Pancreas (tissue), 10 donors: ENCODE measurements around the gene HIP1R. TPM values are rescaled to one million over a fixed set of nuclear protein-coding genes. Genes with fewer than 3 reads are reported as not detected.
A peak's percentile ranks its signal among the peaks of the same experiment; 100 is the strongest.

ENCODE experiments used
- ATAC-seq, 4 donors: fragments of 200-7000 bp; cut with Tn5 transposase; one replicate each; pipeline versions ENCODE4 v1.8.0 to v1.9.1; 2020; ENCODE audit warnings: mild to moderate bottlenecking in 4 of 4, moderate library complexity in 4 of 4
- DNase-seq, 6 donors: peaks; one replicate each; pipeline ENCODE4 v3.0.0-alpha.2; 2020
- FAIRE-seq: peaks from 2 replicates; lab custom pipeline; 2012; peaks lifted over from hg19 to GRCh38; lab: Jason Lieb, UNC
- H3K27ac ChIP-seq, 4 donors: fragments of 200-600 bp; sonication (generic); 1 replicate in 3 of 4; 2 replicates in 1 of 4; pipeline versions ENCODE4 v1.5.0 to v1.8.0; 2020
- H3K27me3 ChIP-seq, 4 donors: fragments of 200-600 bp; one replicate each; pipeline ENCODE4 v1.8.0; 2021
- H3K36me3 ChIP-seq, 3 donors: fragments of 200-600 bp; sonication (generic) in 1 of 3; one replicate each; pipeline versions ENCODE4 v1.5.0 to v1.8.0; 2020 to 2021
- H3K4me1 ChIP-seq, 3 donors: fragments of 200-600 bp; one replicate each; pipeline ENCODE4 v1.8.0; 2021
- H3K4me3 ChIP-seq, 4 donors: fragments of 200-600 bp; sonication (generic) in 2 of 4; one replicate each; pipeline versions ENCODE4 v1.5.0 to v1.8.0; 2020 to 2021
- H3K9me3 ChIP-seq, 4 donors: fragments of 200-600 bp; one replicate each; pipeline ENCODE4 v1.8.0; 2021
- WGBS, 2 donors: extraction: QIAGEN DNeasy Blood & Tissue Kit; methylation state at CpG; one replicate each; pipeline ENCODE4 v1.1.7; 2013; 5-methylcytosine and 5-hydroxymethylcytosine counted together
- intact Hi-C, 3 donors: fragments of 100-400 bp; cut with DNase I; formaldehyde crosslinking; loops; one replicate each; pipeline versions ENCODE4 v1.11.1 to v1.14.2; 2022
- polyA plus RNA-seq, 2 donors: library from polyadenylated mRNA; stranded (reverse); fragments of 200-250 nt; gene quantifications; one replicate each; pipeline ENCODE4 v1.2.3, GENCODE V29; 2013
- total RNA-seq, 6 donors: library from RNA; stranded (reverse); fragmentation: NEBNext Ultra II Directional in 4 of 6; extraction: Animal tissue kit (Norgen Biotek cat#: 25700) in 4 of 6; gene quantifications; one replicate each; pipeline versions ENCODE4 v1.2.1 to v1.2.4, GENCODE V29; 2021 to 2023
- TF ChIP-seq, protein P1 (sequence below), 4 donors: fragments of 200-600 bp; sonication (generic) in 3 of 4; IDR thresholded peaks; one replicate each; pipeline versions ENCODE4 v1.5.0 to v1.8.0; 2021; ENCODE audit warnings: antibody characterized with exemption in 4 of 4
- donor health status: healthy with polysubstance abuse.
- donor health status: DM: no; HTN: no; CAD: no; lungs with moderate emphysema.
- donor health status: DM: no; HTN: no; CAD: no.
- donor health status: control.
- donor health status: control.
- donor health status: Bipolar disorder and iron deficiency.
- donor health status: DM: yes; HTN: yes; CAD: no.
- donor health status: DM: no; HTN: no; CAD: no.
- donor health status: DM: no; HTN: no; CAD: no.
- donor health status: DM: yes; HTN: yes; CAD: no.

The HIP1R gene
- total and polyA plus RNA-seq, 8 donors, result 41.0 to 206 (median 50.8) TPM

DNA sequence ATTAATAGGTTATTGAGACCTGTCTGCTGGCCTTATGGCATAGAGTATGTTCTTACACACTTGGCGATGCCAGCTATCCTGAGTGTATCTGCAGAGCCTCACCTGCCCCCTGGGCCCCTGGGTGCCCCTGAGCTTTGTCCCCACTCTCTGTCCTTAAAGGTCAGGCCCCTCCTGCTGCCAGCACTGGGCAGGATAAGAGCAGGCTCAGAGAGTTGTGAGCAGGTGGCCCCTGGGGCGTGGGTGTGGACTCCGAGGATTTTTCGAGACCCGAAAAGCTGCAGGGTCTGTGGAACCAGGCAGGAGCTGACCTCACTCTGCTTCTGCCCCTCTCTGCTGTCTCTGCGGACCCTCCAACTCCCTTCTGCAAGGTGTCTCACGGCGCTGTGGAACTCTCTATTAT lies 8.2 kb downstream of the HIP1R start:
- Histone ChIP-seq H3K27ac (peak overlapping the region in 2 of 4 donors; percentile 88 to 93), H3K36me3 (peaks cover 0 to 2% (median 0%) of the 10 kb centered on the region in 3 donors), H3K27me3 (no peaks in the 10 kb centered on the region), H3K9me3 (no peaks in the 10 kb centered on the region), H3K4me1 (peaks cover 36 to 56% (median 48%) of the 10 kb centered on the region in 3 donors), H3K4me3 (no peak overlapping the region)
- ATAC-seq, result no peak
- intact Hi-C loops, result loop anchor here in 1 of 3 donors (10.0 kb wide), 1 partner anchor 49 kb away; no protein-coding TSS in a partner anchor
- TF ChIP-seq, protein P1, sequence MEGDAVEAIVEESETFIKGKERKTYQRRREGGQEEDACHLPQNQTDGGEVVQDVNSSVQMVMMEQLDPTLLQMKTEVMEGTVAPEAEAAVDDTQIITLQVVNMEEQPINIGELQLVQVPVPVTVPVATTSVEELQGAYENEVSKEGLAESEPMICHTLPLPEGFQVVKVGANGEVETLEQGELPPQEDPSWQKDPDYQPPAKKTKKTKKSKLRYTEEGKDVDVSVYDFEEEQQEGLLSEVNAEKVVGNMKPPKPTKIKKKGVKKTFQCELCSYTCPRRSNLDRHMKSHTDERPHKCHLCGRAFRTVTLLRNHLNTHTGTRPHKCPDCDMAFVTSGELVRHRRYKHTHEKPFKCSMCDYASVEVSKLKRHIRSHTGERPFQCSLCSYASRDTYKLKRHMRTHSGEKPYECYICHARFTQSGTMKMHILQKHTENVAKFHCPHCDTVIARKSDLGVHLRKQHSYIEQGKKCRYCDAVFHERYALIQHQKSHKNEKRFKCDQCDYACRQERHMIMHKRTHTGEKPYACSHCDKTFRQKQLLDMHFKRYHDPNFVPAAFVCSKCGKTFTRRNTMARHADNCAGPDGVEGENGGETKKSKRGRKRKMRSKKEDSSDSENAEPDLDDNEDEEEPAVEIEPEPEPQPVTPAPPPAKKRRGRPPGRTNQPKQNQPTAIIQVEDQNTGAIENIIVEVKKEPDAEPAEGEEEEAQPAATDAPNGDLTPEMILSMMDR (IDR thresholded peaks at IDR 0.05), result no peak
- peak in 1 of 6 donors; percentile 45 for DNase-seq
- 90% methylated on average over 8 of the region's 8 CpGs for WGBS, 2 donors
- FAIRE-seq, result no peak

DNA sequence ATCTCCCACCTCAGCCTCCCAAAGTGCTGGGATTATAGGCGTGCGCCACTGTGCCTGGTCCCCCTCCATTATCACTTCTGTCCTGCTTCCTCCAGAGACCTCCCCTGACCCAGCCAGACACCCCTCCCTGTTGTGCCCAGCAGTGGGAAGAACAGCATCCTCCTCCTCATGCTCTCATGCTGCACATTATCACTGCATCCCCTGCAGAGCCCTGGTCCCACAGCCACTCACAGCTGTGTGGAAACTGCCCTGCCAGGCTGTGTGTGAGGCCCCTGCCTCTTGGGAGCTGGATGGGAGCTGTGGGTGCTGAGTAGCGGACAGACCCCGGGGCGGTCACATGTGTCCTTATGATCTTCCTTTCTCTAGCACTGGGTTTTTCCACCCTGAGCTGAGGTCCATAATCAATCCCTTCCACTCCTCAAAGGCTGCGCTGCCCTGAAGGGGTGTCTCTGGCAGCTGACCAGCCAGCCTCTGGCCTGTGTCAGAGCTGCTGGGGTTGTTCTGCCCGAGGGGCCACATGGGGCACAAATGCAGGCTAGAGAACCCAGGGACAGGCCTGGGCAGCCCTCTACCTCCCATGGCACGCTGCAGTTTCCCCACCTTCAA lies 9.2 kb downstream of the HIP1R start:
- DNase-seq (peak in 1 of 6 donors; percentile 32), FAIRE-seq (no peak), ATAC-seq (no peak)
- Histone ChIP-seq H3K4me1 (peaks cover 28 to 47% (median 39%) of the 10 kb centered on the region in 3 donors), H3K27ac (peak overlapping the region in 1 of 4 donors; percentile 11), H3K4me3 (no peak overlapping the region), H3K27me3 (no peaks in the 10 kb centered on the region), H3K9me3 (no peaks in the 10 kb centered on the region), H3K36me3 (peaks cover 0 to 11% (median 0%) of the 10 kb centered on the region in 3 donors)
- 84 to 87% methylated on average over 8 of the region's 8 CpGs for WGBS, 2 donors
- intact Hi-C loops, result loop anchor here in 1 of 3 donors (10.0 kb wide), 1 partner anchor 50 kb away; no protein-coding TSS in a partner anchor
- TF ChIP-seq, protein P1 (IDR thresholded peaks at IDR 0.05), result no peak

- Histone ChIP-seq H3K4me3 (no peak overlapping the region), H3K27ac (peak overlapping the region in 1 of 4 donors; percentile 11), H3K36me3 (peaks cover 0 to 17% (median 0%) of the 10 kb centered on the region in 3 donors), H3K27me3 (no peaks in the 10 kb centered on the region), H3K9me3 (no peaks in the 10 kb centered on the region), H3K4me1 (peaks cover 21 to 40% (median 33%) of the 10 kb centered on the region in 3 donors)
- DNase-seq (peak in 4 of 6 donors; percentile 36 to 71 (median 58)), ATAC-seq (peak in 1 of 4 donors; percentile 3), FAIRE-seq (no peak)
- 75 to 76% methylated on average over 29 to 30 of the region's 30 CpGs for WGBS, 2 donors
- intact Hi-C loops, result loop anchor here in 1 of 3 donors (10.0 kb wide), 1 partner anchor 50 kb away; no protein-coding TSS in a partner anchor
- TF ChIP-seq, protein P1 (IDR thresholded peaks at IDR 0.05), result no peak
These were observed 10.0 kb downstream of the HIP1R start for GRCh38 chr12:122845041-122845864.

DNA sequence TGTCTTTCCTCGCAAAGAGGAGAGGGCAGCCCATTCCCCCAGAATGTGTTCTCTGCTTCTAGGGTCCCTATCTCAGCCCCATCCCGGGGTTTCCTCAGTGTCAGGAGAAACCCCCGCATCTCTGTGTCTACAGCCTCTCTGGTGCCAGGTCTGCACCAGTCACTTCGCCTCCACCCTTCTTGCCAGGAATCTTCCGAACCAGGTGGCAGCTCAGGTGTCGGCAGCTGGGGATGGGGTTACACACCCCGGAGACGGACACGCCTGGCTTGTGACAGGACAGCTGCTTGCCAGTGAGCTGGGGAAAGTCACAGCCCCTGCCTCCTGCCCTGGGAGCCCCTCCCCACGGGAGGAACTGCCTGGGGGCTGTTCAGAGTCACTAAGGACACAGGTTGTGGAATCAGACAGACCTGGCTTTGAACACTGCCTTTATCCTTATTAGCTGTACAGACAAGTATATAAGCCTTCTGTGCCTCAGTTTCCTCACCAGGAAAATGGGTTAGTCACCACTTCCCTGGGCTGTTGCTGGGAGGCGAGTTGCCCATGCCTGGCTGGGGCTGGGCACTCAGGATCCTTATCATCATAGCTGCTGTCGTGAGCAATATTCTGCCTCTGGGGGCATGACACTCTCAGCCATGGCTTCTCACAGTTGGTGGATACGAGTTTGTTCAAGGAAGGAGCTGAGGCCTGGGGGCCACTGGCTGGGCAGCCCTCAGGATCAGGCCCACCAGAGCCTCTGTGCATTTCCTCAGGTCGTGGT lies 10.8 kb downstream of the HIP1R start:
- TF ChIP-seq, protein P1 (IDR thresholded peaks at IDR 0.05), result no peak
- DNase-seq, result peak in 2 of 6 donors; percentile 12 to 61
- H3K4me3 ChIP-seq, result no peak overlapping the region
- no peaks in the 10 kb centered on the region for H3K9me3 ChIP-seq
- intact Hi-C loops, result loop anchor here in 1 of 3 donors (10.0 kb wide), 1 partner anchor 51 kb away; no protein-coding TSS in a partner anchor
- H3K4me1 ChIP-seq, result peaks cover 13 to 32% (median 27%) of the 10 kb centered on the region in 3 donors
- no peak overlapping the region for H3K27ac ChIP-seq
- no peak for FAIRE-seq
- ATAC-seq, result no peak
- WGBS, 2 donors, result 72 to 78% methylated on average over 13 to 14 of the region's 14 CpGs
- peaks cover 0 to 17% (median 0%) of the 10 kb centered on the region in 3 donors for H3K36me3 ChIP-seq
- no peaks in the 10 kb centered on the region for H3K27me3 ChIP-seq
